Measurements from ENCODE around the gene TNFAIP8L1.

GRCh38 chr19:4650159-4650558 lies 10.8 kb downstream of the TNFAIP8L1 start:
- TF ChIP-seq CTCF (IDR thresholded peaks at IDR 0.05) (no peak), POLR2AphosphoS5 (IDR thresholded peaks at IDR 0.05) (no peak), EP300 (IDR thresholded peaks at IDR 0.05; ENCODE audit: low read depth) (no peak), POLR2A (IDR thresholded peaks at IDR 0.05) (no peak)
